HEK293T (cell line): ENCODE results near the gene PARVA.

Experiments
- CTCF ChIA-PET: fragments of 350-600 bp; formaldehyde crosslinking; extraction: SDS; loops from one replicate; lab custom pipeline; 2021; ENCODE audit warnings: antibody characterized with exemption, inconsistent platforms; lab: Yijun Ruan, JAX
- POLR2A ChIA-PET: fragments of 350-600 bp; formaldehyde crosslinking; extraction: SDS; loops from one replicate; lab custom pipeline; 2020; ENCODE audit warnings: antibody characterized with exemption, inconsistent platforms; lab: Yijun Ruan, JAX
- DNase-seq: peaks from one replicate; pipeline ENCODE4 v3.0.0; 2012; ENCODE audit warnings: mixed read lengths; ENCODE audit errors: extremely low spot score
- ARNT ChIP-seq: fragments of 450-650 bp; IDR thresholded peaks from 2 replicates; pipeline ENCODE4 v1.6.1; 2017; ENCODE audit warnings: mild to moderate bottlenecking
- BHLHE40 ChIP-seq: fragments of 450-650 bp; IDR thresholded peaks from 2 replicates; pipeline ENCODE4 v1.6.1; 2016; ENCODE audit warnings: mild to moderate bottlenecking, moderate library complexity, borderline replicate concordance
- CTBP1 ChIP-seq: fragments of 450-650 bp; IDR thresholded peaks from 2 replicates; pipeline ENCODE4 v1.6.1; 2016; ENCODE audit warnings: borderline replicate concordance
- ELF4 ChIP-seq: fragments of 450-650 bp; IDR thresholded peaks from 2 replicates; pipeline ENCODE4 v1.6.1; 2017; ENCODE audit warnings: antibody characterized with exemption
- FOXA1 ChIP-seq: fragments of 450-650 bp; IDR thresholded peaks from 2 replicates; pipeline ENCODE4 v1.6.1; 2016; ENCODE audit warnings: mild to moderate bottlenecking
- FOXK2 ChIP-seq: fragments of 450-650 bp; IDR thresholded peaks from 2 replicates; pipeline ENCODE4 v1.6.1; 2016; ENCODE audit warnings: mild to moderate bottlenecking
- FOXM1 ChIP-seq: fragments of 450-650 bp; IDR thresholded peaks from 2 replicates; pipeline ENCODE4 v1.6.1; 2017; ENCODE audit warnings: mild to moderate bottlenecking, borderline replicate concordance
- HDGF ChIP-seq: fragments of 450-650 bp; IDR thresholded peaks from 2 replicates; pipeline ENCODE4 v1.6.1; 2017; ENCODE audit warnings: antibody characterized with exemption, borderline replicate concordance
- L3MBTL2 ChIP-seq: fragments of 450-650 bp; conservative IDR thresholded peaks from 2 replicates; pipeline ENCODE4 v1.6.1; 2016; ENCODE audit warnings: mild to moderate bottlenecking
- LEF1 ChIP-seq: fragments of 450-650 bp; IDR thresholded peaks from 2 replicates; pipeline ENCODE4 v1.6.1; 2017; ENCODE audit warnings: mild to moderate bottlenecking, borderline replicate concordance
- NFRKB ChIP-seq: fragments of 450-650 bp; IDR thresholded peaks from 2 replicates; pipeline ENCODE4 v1.6.1; 2016; ENCODE audit warnings: mild to moderate bottlenecking, moderate library complexity
- PKNOX1 ChIP-seq: fragments of 450-650 bp; IDR thresholded peaks from 2 replicates; pipeline ENCODE4 v1.6.1; 2016
- SP1 ChIP-seq: fragments of 450-650 bp; IDR thresholded peaks from 2 replicates; pipeline ENCODE4 v1.6.1; 2017
- SUZ12 ChIP-seq: fragments of 450-650 bp; IDR thresholded peaks from 2 replicates; pipeline ENCODE4 v1.6.1; 2016; ENCODE audit warnings: mild to moderate bottlenecking
- TARDBP ChIP-seq: fragments of 450-650 bp; IDR thresholded peaks from 2 replicates; pipeline ENCODE4 v1.6.1; 2016
- ZNF384 ChIP-seq: fragments of 450-650 bp; IDR thresholded peaks from 2 replicates; pipeline ENCODE4 v1.6.1; 2016

Gene PARVA

GRCh38 chr11:12433121-12433520 is 55.8 kb downstream of the PARVA start:
- CTCF ChIA-PET, result no interaction called here
- POLR2A ChIA-PET, result no interaction called here

GRCh38 chr11:12433571-12434324 is 56.4 kb downstream of the PARVA start:
- ChIA-PET POLR2A (no interaction called here), CTCF (no interaction called here)
- DNase-seq, result no peak
- no peak for TF ChIP-seq ZNF384
- no peak for TF ChIP-seq FOXA1
- TF ChIP-seq ARNT, result no peak
- TF ChIP-seq PKNOX1, result no peak
- TF ChIP-seq ELF4, result no peak
- no peak for TF ChIP-seq SUZ12
- no peak for TF ChIP-seq NFRKB
- no peak for TF ChIP-seq BHLHE40
- TF ChIP-seq CTBP1, result no peak
- TF ChIP-seq HDGF, result no peak
- TF ChIP-seq LEF1, result no peak
- no peak for TF ChIP-seq FOXK2
- TF ChIP-seq FOXM1, result no peak
- no peak for TF ChIP-seq L3MBTL2
- TF ChIP-seq SP1, result no peak

More at GRCh38 chr11:12433121-12433520, 55.8 kb downstream of the PARVA start:
- TF ChIP-seq SUZ12, result no peak
- TF ChIP-seq L3MBTL2, result no peak
- no peak for TF ChIP-seq ARNT
- TF ChIP-seq LEF1, result no peak
- no peak for TF ChIP-seq FOXM1
- no peak for TF ChIP-seq HDGF
- TF ChIP-seq SP1, result no peak
- TF ChIP-seq ELF4, result no peak
- TF ChIP-seq NFRKB, result no peak
- TF ChIP-seq PKNOX1, result no peak
- TF ChIP-seq ZNF384, result no peak
- TF ChIP-seq TARDBP, result no peak
- no peak for TF ChIP-seq BHLHE40
- no peak for TF ChIP-seq CTBP1
- TF ChIP-seq FOXA1, result no peak
- TF ChIP-seq FOXK2, result no peak
- no peak for DNase-seq

- CTCF ChIA-PET, result no interaction called here
- POLR2A ChIA-PET, result no interaction called here
- DNase-seq, result no peak
- no peak for TF ChIP-seq SP1
- TF ChIP-seq SUZ12, result no peak
- no peak for TF ChIP-seq TARDBP
- no peak for TF ChIP-seq NFRKB
These were observed 56.9 kb downstream of the PARVA start for GRCh38 chr11:12434325-12434654.

- no peak for DNase-seq
- CTCF ChIA-PET, result interaction anchor here (0.6 kb wide), 1 partner anchor 10 kb away, joined by 3 read pairs; no protein-coding TSS in a partner anchor
- TF ChIP-seq L3MBTL2 (no peak), ELF4 (no peak), TARDBP (no peak), ZNF384 (no peak), NFRKB (no peak), CTBP1 (no peak), ARNT (no peak), FOXA1 (no peak), FOXK2 (no peak), PKNOX1 (no peak)
- POLR2A ChIA-PET, result interaction anchor here (0.6 kb wide), 1 partner anchor 36 kb away, joined by 3 read pairs; no protein-coding TSS in a partner anchor
These were observed 57.9 kb downstream of the PARVA start for GRCh38 chr11:12435264-12435663.

- POLR2A ChIA-PET, result no interaction called here
- CTCF ChIA-PET, result no interaction called here
- TF ChIP-seq ZNF384 (no peak), BHLHE40 (no peak)
- no peak for DNase-seq
These were observed 58.9 kb downstream of the PARVA start for GRCh38 chr11:12436266-12436665.

- POLR2A ChIA-PET, result no interaction called here
- CTCF ChIA-PET, result no interaction called here
- TF ChIP-seq ELF4 (no peak), HDGF (no peak), SUZ12 (no peak), SP1 (no peak), NFRKB (no peak), L3MBTL2 (no peak), ARNT (no peak), FOXA1 (no peak), CTBP1 (no peak), TARDBP (no peak), LEF1 (no peak), FOXM1 (no peak), FOXK2 (no peak)
- no peak for DNase-seq
These were observed 60.9 kb downstream of the PARVA start for GRCh38 chr11:12438291-12438690.

- ChIA-PET POLR2A (no interaction called here), CTCF (no interaction called here)
- DNase-seq, result no peak
- no peak for TF ChIP-seq ELF4
These were observed 62.2 kb downstream of the PARVA start for GRCh38 chr11:12439615-12440014.
